ENCODE data around the gene BRIP1.

DNA sequence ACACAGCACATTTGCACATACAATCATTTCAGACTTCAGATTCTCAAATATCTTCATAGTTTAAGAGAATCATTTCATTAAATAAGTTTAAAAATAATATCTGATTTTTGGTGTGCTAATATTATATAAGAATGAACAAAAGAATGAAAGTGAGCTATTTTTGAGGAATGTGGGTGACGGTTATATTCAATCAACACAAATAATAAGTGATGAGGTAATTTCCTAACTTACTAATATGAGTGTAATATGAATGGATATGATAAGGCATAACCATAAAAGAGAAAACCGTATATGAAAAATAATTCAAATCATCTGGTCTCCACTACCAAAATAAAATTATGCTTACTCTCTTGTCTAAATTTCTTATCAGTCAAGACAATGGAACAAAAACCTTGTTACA is 203.9 kb downstream of the BRIP1 start:
- TF ChIP-seq, protein P1, sequence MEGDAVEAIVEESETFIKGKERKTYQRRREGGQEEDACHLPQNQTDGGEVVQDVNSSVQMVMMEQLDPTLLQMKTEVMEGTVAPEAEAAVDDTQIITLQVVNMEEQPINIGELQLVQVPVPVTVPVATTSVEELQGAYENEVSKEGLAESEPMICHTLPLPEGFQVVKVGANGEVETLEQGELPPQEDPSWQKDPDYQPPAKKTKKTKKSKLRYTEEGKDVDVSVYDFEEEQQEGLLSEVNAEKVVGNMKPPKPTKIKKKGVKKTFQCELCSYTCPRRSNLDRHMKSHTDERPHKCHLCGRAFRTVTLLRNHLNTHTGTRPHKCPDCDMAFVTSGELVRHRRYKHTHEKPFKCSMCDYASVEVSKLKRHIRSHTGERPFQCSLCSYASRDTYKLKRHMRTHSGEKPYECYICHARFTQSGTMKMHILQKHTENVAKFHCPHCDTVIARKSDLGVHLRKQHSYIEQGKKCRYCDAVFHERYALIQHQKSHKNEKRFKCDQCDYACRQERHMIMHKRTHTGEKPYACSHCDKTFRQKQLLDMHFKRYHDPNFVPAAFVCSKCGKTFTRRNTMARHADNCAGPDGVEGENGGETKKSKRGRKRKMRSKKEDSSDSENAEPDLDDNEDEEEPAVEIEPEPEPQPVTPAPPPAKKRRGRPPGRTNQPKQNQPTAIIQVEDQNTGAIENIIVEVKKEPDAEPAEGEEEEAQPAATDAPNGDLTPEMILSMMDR (IDR thresholded peaks at IDR 0.05; ENCODE audit: low read depth, low read length), result no peak
- no peak for TF ChIP-seq MYC (IDR thresholded peaks at IDR 0.05; ENCODE audit: low read depth, low read length)
- TF ChIP-seq, protein P2, sequence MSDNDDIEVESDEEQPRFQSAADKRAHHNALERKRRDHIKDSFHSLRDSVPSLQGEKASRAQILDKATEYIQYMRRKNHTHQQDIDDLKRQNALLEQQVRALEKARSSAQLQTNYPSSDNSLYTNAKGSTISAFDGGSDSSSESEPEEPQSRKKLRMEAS (IDR thresholded peaks at IDR 0.05; ENCODE audit: low read depth, low read length), result no peak
- no peak for TF ChIP-seq POLR2A (IDR thresholded peaks at IDR 0.05; ENCODE audit: extremely low read depth, insufficient read length)

Data from NB4 (cell line).